Activated CD4-positive, alpha-beta T cell treated with anti-CD3 and anti-CD28 coated beads for 4 hours (primary cell): ENCODE data around the gene MUC21.
"Not testable (repeated sequence)": the region's sequence is repeated elsewhere in the genome, so short reads cannot be mapped to it uniquely, and the experiment has no call there.

ENCODE experiments used
- DNase-seq, 2 donors: peaks; one replicate each; pipeline ENCODE4 v3.0.0-alpha.2; 2020

Gene MUC21

DNA sequence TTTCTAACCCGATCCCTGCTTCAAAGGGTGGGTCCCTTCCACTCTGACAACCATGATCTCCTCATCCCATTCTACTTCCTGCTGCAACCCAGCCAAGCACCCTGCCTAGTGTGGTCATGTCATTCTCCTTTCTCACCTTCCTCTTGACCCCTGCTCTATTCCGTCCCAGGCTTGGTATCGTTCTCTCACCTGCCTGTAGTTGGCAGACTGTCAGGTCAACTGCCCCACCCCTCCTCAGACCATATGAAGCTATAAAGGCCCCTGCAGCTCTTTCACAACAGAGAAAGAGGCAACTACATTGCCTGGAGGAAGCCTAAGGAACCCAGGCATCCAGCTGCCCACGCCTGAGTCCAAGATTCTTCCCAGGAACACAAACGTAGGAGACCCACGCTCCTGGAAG, at the start of gene MUC21:
MUC21 (plus strand) TSS at position 280 of the 400 bp plus-strand sequence. CDS start 241 bp downstream, outside the sequence.
- DNase-seq, result no peak

DNA sequence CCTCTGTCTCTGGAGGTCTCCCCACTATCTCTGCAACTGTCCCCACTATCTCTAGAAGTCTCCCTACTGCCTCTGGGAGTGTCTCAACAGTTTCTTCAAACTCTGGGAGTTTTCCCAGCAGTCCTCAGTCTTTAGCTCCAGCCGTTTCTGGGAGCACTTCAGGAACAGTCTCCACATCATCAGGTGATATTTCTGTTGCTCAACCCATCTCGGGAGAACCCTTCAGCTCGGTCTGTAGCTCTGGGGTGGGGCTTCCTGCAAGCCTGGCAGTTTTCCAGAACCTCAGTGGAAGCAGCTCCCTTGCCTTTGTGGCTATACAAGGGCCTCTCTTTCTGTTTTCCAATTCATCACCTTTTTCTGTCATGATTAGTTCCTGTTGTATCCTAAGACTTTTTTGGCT, 48.5 kb upstream of the MUC21 start:
- DNase-seq, result no peak

DNA sequence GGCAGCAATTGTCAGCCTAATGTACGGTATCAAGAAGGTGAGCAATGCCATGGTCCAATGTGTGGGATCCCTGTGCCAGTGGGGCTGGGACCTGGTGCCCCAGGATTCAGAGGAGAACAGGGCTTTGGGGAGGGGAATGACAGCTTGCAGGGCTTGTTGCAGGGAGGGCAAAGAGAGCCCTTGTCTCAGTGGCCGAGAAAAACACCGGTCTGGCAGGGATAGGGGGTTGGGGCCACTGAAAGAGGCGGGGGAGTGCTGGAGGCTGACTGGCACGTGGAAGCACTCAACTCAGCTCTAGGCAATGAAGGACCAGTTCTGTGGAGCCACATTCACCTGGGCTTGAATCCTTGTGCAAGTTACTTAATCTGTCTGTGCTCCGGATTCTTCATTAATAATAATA, 46.3 kb upstream of the MUC21 start:
- no peak for DNase-seq

- no peak for DNase-seq
Observed at GRCh38 chr6:30938730-30939129, 44.8 kb upstream of the MUC21 start.

DNA sequence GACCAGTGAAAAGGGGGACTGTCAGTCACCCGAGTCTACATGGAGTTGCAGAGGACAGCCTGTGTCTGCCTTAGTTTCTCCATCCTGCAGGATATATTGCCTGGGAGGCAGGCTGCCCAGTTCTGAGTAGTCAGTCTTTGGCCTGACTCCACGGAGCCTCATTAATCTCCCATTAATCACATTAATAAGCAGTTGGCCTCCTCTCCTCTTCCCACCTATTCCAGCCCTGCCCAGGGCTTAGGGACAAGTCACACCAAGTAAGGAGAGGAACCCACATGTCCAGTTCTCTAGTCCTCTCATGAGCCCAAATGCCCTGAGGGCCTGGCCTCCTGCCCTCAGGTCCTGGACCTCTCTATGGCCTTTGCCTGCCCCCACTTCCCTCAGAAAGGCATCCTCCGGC, 44.0 kb upstream of the MUC21 start:
- DNase-seq, result no peak

- no peak for DNase-seq
Observed at GRCh38 chr6:30940361-30940986, 43.0 kb upstream of the MUC21 start, which contains the start of gene MUCL3. MUCL3 (plus strand) TSS chr6:30940973; CDS start chr6:30941000, 27 bp downstream.

DNA sequence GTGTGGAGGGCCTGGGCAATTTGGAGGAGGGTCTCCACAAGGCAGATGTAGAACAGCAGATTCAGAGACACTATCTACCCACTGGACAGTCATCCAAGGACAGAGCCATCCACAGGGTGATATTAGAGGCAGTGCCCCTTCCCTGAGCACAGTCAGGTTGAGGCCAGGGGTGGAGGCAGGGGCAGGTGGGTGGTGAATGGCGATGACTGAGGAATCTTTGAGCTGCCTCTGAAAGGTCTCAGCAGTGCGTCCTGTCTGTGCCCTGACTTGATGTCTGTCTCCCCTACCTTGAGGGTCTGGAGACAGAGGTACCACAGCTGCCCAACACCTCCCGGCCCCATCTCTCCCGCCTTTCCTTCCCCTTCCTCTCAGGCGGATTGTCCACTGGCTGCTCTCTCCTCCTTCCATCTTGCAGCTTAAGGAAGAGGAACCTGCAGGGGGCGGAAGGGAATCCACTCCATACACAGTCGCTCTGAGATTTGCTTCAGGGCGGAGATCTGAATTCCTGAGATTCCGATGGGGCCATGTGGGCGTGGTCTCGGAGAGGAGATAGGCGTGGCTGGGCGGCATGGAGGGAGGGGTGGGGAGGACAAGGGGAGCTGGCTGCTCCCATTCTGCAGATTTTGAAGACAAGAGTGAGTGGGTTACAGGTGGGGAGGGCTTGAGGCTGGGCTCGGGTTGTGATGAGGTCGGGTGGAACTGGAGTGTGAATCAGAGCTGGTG, 41.0 kb upstream of the MUC21 start:
- no peak for DNase-seq

- no peak for DNase-seq
Observed at GRCh38 chr6:30944051-30944450, 39.5 kb upstream of the MUC21 start.

- no peak for DNase-seq
Observed at GRCh38 chr6:30945281-30945680, 38.2 kb upstream of the MUC21 start.

DNA sequence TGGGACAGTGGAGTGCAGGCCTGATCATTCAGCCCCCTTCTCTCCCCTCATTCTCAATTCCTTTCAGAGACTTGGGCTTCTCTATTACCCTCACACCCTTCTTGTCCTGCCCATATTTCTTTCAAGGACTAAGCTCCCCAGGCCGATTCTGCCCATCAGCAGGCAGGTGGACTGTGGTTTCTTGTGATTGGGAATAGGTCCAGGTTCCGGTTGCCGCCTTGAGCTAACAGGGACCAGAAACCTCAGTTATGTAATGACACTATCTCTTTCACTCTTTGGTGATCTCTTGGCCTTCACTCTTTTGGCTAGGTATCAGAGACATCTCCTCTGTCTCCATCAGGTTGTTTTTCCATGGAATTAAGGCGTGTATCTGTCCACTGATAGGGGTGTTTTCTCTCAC, 36.3 kb upstream of the MUC21 start:
- no peak for DNase-seq

DNA sequence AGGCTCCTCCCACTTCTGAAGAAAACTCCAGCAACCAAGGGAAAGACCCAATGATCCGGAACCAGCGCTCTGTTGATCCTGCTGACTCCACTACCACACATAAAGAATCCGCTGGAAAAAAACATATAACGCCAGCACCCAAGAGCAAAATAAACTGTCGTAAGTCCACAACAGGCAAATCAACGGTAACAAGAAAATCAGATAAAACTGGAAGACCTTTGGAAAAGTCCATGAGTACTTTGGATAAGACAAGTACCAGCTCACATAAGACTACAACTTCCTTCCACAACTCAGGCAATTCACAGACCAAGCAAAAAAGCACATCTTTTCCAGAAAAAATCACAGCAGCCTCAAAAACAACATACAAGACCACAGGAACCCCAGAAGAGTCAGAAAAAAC, 34.7 kb upstream of the MUC21 start:
- no peak for DNase-seq

DNA sequence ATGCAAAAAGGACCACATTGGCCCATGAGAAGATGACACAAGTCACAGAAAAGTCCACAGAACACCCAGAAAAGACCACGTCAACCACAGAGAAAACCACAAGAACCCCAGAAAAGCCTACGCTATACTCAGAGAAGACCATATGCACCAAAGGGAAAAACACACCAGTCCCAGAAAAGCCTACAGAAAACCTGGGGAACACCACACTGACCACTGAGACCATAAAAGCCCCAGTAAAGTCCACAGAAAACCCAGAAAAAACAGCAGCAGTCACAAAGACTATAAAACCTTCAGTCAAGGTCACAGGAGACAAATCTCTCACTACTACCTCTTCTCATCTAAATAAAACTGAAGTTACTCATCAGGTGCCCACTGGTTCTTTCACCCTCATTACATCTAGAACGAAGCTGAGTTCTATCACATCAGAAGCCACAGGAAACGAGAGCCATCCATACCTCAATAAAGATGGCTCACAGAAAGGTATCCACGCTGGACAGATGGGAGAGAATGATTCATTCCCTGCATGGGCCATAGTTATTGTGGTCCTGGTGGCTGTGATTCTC, 31.5 kb upstream of the MUC21 start:
- no peak for DNase-seq

DNA sequence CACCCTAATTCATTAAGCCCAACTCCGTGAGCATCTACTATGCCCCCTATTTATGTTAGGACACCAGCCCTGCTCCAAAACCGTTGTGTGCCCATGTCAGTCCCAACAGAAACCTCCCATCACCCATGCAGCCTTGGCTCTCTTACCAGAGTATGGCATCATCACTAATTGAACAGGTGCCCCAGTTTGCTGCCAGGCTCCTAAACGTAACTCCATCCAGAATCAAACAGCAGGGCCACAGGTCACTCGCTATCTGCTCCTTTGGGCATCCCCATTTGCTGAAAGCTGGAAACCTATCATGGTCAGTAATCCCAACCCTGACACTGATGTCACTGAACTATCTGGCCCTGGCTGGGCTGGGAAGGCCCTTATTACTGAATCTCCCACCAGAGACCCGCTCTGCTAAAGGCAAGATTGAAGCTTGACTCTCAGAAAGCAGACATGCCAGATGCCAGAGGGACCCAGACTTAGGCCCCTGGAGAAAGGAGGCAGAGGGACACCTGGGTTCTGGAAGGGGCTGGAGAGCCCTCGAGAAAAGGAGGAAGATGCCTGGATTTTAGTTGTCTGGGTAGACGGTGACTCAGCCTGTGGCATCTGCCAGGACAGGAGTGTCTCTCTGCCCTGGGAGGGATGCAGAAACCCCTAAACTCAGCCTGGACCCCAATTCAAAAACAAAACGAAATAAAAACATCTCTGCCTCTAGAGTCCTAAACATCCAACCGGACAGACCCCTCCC, 28.7 kb upstream of the MUC21 start:
- no peak for DNase-seq

DNA sequence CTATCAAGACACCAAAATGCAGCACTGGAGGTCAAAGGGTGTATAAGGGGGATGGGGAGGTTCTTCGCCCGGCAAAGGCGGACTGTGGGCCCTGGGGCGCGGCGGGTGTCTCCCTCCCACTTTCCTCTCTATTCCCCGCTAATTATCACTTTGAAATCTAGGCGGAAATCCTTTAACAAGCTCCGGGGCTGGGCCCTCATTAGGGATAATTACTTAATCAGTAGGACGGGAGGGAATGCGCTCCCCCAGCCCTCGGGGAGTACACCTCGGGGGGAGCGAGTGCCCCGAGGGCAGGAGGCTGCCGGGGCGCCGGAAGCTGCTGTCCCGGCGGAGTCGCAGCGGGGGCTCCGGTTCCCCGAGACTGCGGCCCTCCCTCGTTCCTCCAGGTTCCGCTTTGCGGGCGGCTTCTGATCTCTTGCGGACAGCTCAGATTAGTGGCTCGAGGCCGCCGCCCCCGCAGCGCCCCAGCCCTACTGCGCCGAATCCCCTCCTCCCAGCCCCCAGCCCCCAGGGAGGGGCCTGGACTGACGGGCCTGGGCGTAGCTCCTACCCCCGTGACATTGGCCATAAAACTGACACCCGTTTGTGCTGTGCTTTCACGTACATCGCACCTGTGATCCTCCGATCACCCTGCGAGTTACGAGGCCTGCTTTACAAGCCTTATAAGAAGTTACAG, 28.0 kb upstream of the MUC21 start:
- DNase-seq, result peak; percentile 57 to 59

- no peak for DNase-seq
Observed at GRCh38 chr6:30957716-30958115, 25.8 kb upstream of the MUC21 start.

DNA sequence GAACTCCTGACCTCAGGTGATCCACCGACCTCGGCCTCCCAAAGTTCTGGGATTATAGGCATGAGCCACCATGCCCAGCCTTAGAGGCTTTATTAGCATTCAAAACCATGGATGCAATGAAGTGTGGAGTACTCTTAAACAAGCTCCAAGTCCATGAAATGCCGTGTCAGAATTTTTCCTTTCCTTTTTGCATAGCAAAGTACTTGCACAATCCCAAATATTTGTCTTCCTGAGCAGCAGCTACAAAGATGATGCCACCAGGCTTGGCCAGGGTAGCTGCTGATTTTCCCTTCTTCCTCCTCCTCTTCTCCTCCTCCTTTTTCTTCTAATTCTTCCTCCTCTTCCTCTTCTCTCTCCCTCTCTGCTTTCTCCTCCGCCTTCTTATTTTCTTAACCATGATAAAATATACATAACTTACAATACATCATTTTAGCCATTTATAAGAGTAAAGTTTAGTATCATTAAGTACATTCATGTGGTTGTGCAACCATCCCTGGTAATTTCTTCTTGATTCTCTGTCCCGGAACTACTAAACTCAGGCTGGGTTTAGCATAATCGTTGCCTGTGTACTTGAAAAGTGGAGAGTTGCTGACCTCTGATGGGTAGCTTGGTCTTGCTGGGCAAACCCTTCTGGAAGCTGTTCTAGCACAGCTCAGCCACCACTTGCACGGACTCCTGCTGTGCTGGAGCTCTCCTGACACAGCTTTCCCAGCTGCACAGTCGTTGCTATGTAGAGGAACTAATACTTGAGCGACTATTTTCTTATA, 22.4 kb upstream of the MUC21 start:
- DNase-seq, result no peak

- no peak for DNase-seq
Observed at GRCh38 chr6:30962716-30963115, 20.8 kb upstream of the MUC21 start.

DNA sequence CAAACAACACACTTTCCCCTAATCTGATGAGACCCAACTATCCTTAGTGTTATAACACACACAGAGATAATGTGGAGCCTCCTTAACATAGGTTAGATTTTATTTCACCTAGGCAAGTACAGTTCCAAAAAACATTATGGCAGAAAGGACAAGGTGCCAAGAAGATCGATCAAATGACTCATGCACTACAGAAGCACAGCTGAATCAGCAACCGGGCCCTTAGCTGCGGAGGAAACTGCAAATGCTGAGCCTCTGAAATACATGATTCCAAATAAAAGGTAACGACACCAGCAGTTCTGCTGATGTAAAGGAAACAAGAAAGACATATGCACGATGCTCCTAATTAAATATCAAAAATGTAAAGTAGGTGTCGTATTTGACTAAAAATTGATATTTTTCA, 19.9 kb upstream of the MUC21 start:
- no peak for DNase-seq

- no peak for DNase-seq
Observed at GRCh38 chr6:30964075-30964474, 19.4 kb upstream of the MUC21 start.

DNA sequence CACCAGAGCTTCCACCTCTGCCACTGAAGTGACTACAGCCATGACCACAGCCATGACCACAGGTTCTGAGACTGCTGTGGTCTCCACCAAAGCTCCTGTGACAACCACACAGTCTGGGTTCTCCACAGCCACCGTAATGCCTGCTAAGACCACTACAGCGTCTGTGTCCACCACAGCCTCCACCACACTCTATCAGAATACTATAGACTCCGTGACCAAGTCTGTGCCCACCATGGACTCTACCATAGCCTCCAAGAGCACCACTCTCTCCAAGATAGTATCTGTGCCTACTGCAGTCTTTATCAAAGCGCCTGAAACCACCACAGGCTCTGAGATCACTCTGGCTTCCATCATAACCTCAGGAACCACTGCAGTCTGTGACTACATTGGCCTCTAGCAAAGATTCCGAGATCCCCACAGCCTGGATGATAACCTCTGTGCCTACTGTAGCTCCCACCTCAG, 18.3 kb upstream of the MUC21 start:
- no peak for DNase-seq

DNA sequence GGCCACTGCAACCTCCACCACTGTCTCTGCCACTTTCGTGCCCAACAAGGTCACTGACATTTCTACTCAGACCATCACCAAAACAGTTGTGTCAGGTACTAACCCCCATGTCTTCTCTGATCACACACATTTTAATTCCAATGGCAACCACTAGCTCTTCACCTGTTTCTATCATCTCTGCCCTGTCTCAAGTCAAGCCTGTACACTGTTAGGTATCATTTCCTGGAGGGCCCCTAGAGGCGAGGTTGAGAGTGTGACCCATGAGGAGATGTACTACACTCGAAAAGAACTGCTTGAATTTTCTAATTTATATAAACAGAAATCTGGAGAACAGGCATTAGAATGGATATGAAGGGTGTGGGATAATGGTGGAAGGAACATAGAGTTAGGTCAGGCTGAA, 17.4 kb upstream of the MUC21 start:
- DNase-seq, result no peak

DNA sequence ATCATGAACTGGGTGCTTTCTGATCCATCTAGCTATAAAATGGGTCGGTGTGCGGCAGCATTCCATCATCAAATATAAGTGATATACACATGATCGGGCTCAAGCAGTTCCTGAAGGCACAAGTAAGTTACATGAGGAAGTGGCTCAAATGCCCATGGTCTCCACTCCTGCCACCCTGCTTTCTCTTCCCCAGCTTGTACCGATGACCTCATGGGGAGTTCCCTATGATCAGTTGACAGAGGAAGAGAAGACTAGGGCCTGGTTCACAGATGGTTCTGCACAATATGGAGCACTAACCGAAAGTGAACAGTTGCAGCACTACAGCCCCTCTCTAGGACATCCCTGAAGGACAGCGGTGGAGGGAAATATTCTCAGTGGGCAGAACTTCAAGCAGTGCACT, 14.3 kb upstream of the MUC21 start:
- not testable (repeated sequence) for DNase-seq
